Transverse colon (tissue), 4 donors: ENCODE results near the gene PCGF1. TPM values are rescaled to one million over a fixed set of nuclear protein-coding genes. Genes with fewer than 3 reads are reported as not detected.

Experiments used
- DNase-seq: peaks from one replicate; pipeline ENCODE4 v3.0.0-alpha.2; 2019
- H3K27ac ChIP-seq, 4 donors: fragments of 200-600 bp; sonication (generic); 2 replicates each; pipeline ENCODE4 v1.5.1; 2016 to 2018; ENCODE audit warnings: inconsistent platforms in 4 of 4
- H3K27me3 ChIP-seq: fragments of 200-600 bp; sonication (generic); 2 replicates; pipeline ENCODE4 v1.5.1; 2017; ENCODE audit warnings: inconsistent platforms
- H3K36me3 ChIP-seq, 4 donors: fragments of 200-600 bp; sonication (generic); 2 replicates each; pipeline ENCODE4 v1.5.1; 2017 to 2019; ENCODE audit warnings: inconsistent platforms in 4 of 4
- H3K4me1 ChIP-seq, 4 donors: fragments of 200-600 bp; sonication (generic); 2 replicates each; pipeline ENCODE4 v1.5.1; 2017 to 2020; ENCODE audit warnings: inconsistent platforms in 4 of 4
- H3K4me3 ChIP-seq, 4 donors: fragments of 200-600 bp; sonication (generic); 1 replicate in 1 of 4; 2 replicates in 3 of 4; pipeline versions ENCODE4 v1.5.1 to v1.6.1; 2017 to 2019; ENCODE audit warnings: inconsistent platforms in 4 of 4
- H3K9me3 ChIP-seq, 2 donors: fragments of 200-600 bp; sonication (generic); 2 replicates each; pipeline ENCODE4 v1.5.1; 2017 to 2019; ENCODE audit warnings: inconsistent platforms in 2 of 2
- EP300 ChIP-seq: sonication (generic); formaldehyde crosslinking; IDR thresholded peaks from one replicate; pipeline ENCODE4 v1.6.1; 2017; ENCODE audit warnings: antibody characterized with exemption, low read depth
- POLR2A ChIP-seq: fragments of 450-650 bp; IDR thresholded peaks from one replicate; pipeline ENCODE4 v1.6.1; 2016; ENCODE audit warnings: antibody characterized with exemption, mild to moderate bottlenecking, moderate library complexity
- POLR2AphosphoS5 ChIP-seq, 3 donors: sonication (generic); formaldehyde crosslinking; IDR thresholded peaks; one replicate each; pipeline ENCODE4 v1.6.1; 2016; ENCODE audit warnings: antibody characterized with exemption in 3 of 3
- WGBS, 2 donors: methylation state at CpG; one replicate each; pipeline ENCODE4 v1.1.5; 2018; ENCODE audit warnings: low coverage in 1 of 2; 5-methylcytosine and 5-hydroxymethylcytosine counted together
- in situ Hi-C, 4 donors: fragments of 200-750 bp; cut with MboI; loops; one replicate each; pipeline versions ENCODE4 v1.15.0 to v1.15.1; 2017; ENCODE audit warnings: low sequenced_read_pairs in 3 of 4, low pct_ligation_motif_present in 1 of 4, low pct_unique_long_range_greater_than_20kb in 1 of 4
- intact Hi-C: fragments of 100-400 bp; cut with DNase I; formaldehyde crosslinking; loops from one replicate; pipeline ENCODE4 v1.15.1; 2023; ENCODE audit warnings: low total_unique reads
- total RNA-seq, 4 donors: library from RNA; depleted of rRNA; stranded (reverse); fragments of >200 nt; gene quantifications; one replicate each; pipeline ENCODE4 v1.1.0, GENCODE V29; 2016
- TF ChIP-seq, protein P1 (sequence below), 5 experiments: fragments of 200-600 bp in 3 of 5; fragments of 450-650 bp in 2 of 5; sonication (generic) in 3 of 5; IDR thresholded peaks; 1 replicate in 2 of 5; 2 replicates in 3 of 5; pipeline ENCODE4 v1.5.1; 2016 to 2017; ENCODE audit warnings: antibody characterized with exemption in 5 of 5, inconsistent platforms in 3 of 5, mild to moderate bottlenecking in 2 of 5, moderate library complexity in 1 of 5

The PCGF1 gene
- total RNA-seq, 4 donors from 2014 or later: 3.7 to 23.9 (median 19.3) TPM

DNA sequence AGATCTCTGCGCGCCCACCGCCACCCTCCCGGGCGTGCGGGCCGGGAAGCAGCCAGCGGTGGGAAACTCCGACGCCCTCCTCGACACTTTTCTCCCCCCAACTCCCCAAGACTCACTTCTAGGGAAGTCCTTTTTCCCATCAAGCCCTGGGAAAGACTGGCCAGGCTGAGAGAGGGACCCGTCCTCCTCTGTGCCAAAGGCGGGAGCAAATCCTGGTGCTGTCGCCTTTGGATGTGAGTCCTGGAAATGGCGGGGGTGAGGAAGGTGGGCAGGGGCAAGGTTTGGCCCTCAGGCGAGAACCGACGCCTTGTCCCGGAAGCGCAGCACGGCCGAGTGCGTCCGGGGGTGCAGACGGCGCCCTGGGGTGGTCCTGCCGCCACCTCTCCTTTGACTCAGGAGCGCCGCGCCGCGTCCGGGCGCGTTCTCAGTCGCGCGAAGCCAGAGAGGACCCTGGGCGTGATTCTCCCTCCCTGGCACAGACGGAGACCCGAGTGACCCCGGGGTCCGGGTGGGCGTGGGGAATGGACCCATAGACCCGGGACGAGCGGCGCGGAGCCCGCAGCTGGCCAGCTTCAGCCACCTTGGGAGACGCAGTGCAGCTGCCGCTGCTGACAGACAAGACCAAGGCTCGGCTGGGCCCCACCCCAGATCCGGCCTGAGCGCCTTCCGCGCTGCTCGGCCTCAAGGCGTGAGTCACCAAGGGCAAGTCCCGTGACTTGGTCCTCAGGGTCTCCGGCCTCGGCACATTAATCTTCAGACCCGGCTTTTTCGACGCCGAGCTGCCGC lies 4.6 kb downstream of the PCGF1 start:
- Histone ChIP-seq H3K27ac (peak overlapping the region; percentile 85 to 90 (median 86)), H3K4me1 (peaks cover 29 to 69% (median 55%) of the 10 kb centered on the region in 4 donors), H3K4me3 (peak overlapping the region; percentile 46 to 59 (median 51)), H3K36me3 (no peaks in the 10 kb centered on the region), H3K27me3 (peaks cover 36% of the 10 kb centered on the region), H3K9me3 (no peaks in the 10 kb centered on the region)
- peak; percentile 89 for DNase-seq
- peak; percentile 91 for TF ChIP-seq POLR2A
- TF ChIP-seq, protein P1, sequence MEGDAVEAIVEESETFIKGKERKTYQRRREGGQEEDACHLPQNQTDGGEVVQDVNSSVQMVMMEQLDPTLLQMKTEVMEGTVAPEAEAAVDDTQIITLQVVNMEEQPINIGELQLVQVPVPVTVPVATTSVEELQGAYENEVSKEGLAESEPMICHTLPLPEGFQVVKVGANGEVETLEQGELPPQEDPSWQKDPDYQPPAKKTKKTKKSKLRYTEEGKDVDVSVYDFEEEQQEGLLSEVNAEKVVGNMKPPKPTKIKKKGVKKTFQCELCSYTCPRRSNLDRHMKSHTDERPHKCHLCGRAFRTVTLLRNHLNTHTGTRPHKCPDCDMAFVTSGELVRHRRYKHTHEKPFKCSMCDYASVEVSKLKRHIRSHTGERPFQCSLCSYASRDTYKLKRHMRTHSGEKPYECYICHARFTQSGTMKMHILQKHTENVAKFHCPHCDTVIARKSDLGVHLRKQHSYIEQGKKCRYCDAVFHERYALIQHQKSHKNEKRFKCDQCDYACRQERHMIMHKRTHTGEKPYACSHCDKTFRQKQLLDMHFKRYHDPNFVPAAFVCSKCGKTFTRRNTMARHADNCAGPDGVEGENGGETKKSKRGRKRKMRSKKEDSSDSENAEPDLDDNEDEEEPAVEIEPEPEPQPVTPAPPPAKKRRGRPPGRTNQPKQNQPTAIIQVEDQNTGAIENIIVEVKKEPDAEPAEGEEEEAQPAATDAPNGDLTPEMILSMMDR (IDR thresholded peaks at IDR 0.05): peak in 2 of 5 experiments; percentile 24 to 27
- peak; percentile 81 to 93 (median 92) for TF ChIP-seq POLR2AphosphoS5 (IDR thresholded peaks at IDR 0.05)
- TF ChIP-seq EP300: no peak
- in situ Hi-C loops: loop anchor here in 1 of 4 donors (5.0 kb wide), 1 partner anchor 74 kb away; no protein-coding TSS in a partner anchor
- intact Hi-C loops: no loop called here
- WGBS, 2 donors: 2% methylated on average over 49 of the region's 67 CpGs; no CpG with 5 or more reads in 1 of the 2 donors

DNA sequence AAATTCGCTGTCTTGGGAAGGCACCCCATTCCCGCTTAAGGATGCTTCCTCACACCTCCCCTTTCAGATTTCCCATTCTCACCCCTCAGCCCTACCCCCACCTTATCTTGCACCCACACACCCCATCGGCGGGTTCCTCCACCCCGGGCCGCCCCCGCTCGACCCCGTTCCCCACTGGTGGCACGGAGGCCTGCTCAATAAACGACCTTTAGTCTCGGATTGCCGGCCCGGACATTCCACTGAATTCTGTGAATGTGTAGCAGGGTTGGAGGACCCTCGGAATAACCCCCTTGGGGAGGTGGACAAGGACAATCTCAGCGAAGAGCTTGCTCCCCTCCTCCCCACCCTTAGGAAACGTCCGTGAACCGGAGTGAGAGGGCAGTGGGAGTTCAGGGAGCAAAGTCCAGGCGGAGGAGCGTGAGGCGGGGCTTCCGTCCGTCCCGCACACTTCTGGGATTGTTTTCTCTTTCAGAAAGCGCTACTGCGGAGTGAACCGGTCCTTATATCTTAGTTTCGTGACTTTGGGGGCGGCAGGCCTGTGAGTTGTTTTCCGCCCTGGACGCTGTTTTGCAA lies 5.3 kb downstream of the PCGF1 start:
- peak overlapping the region; percentile 46 to 59 (median 51) for H3K4me3 ChIP-seq
- no peaks in the 10 kb centered on the region for H3K9me3 ChIP-seq
- intact Hi-C loops: no loop called here
- H3K27ac ChIP-seq: peak overlapping the region; percentile 85 to 90 (median 86)
- peak; percentile 75 for DNase-seq
- no peaks in the 10 kb centered on the region for H3K36me3 ChIP-seq
- WGBS, 2 donors: 21% methylated on average over 32 of the region's 32 CpGs; no CpG with 5 or more reads in 1 of the 2 donors
- H3K4me1 ChIP-seq: peaks cover 30 to 75% (median 61%) of the 10 kb centered on the region in 4 donors
- H3K27me3 ChIP-seq: peaks cover 42% of the 10 kb centered on the region
- TF ChIP-seq, protein P1 (IDR thresholded peaks at IDR 0.05): no peak
- no peak for TF ChIP-seq EP300
- TF ChIP-seq POLR2A: peak; percentile 1
- peak in 2 of 3 donors; percentile 72 to 75 for TF ChIP-seq POLR2AphosphoS5 (IDR thresholded peaks at IDR 0.05)
- in situ Hi-C loops: loop anchor here in 1 of 4 donors (5.0 kb wide), 1 partner anchor 75 kb away; no protein-coding TSS in a partner anchor

DNA sequence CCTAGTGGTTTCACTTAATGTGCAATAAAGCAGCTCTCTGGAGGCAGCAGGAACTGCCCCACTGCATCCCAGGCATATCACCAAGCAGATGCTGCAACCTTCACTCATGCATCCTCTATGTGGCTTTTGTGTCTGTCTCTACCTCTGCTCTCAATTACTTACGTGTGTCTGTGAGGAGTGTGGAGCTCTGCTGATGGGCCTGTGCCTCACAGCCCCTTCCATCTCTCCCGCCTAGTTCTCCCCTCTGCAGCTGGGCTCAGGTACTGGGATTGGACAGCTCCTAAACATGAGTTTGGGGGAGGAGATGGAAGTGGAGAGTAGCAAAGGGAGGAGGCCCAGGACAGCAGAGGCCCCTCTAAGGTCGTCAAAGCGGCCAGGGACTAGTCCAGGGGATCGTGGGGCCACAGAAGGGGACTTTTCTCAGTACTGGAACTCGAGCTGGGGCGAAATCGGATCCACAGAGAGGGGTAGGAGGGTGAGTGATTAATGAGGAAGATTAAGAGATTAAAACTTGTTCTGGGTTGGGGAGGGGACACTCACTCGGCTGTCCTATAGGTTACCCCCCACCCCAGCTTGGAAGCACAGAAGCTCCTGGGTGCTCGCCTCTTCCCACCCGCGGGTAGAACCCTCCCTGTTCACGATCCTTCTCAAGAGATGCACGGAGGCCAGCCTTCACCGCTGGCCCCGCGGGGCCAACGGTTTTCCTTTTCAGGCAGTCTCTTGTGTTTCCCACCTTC lies 6.0 kb downstream of the PCGF1 start:
- no peak for DNase-seq
- peaks cover 27 to 71% (median 57%) of the 10 kb centered on the region in 4 donors for H3K4me1 ChIP-seq
- in situ Hi-C loops: loop anchor here in 1 of 4 donors (5.0 kb wide), 1 partner anchor 76 kb away; no protein-coding TSS in a partner anchor
- H3K27ac ChIP-seq: no peak overlapping the region
- TF ChIP-seq POLR2AphosphoS5 (IDR thresholded peaks at IDR 0.05) (no peak), EP300 (no peak), POLR2A (no peak)
- TF ChIP-seq, protein P1 (IDR thresholded peaks at IDR 0.05): no peak
- no peaks in the 10 kb centered on the region for H3K9me3 ChIP-seq
- peak overlapping the region in 1 of 4 donors; percentile 54 for H3K4me3 ChIP-seq
- no peaks in the 10 kb centered on the region for H3K36me3 ChIP-seq
- 84 to 91% methylated on average over 6 to 18 of the region's 18 CpGs for WGBS, 2 donors
- intact Hi-C loops: no loop called here
- H3K27me3 ChIP-seq: peaks cover 42% of the 10 kb centered on the region

DNA sequence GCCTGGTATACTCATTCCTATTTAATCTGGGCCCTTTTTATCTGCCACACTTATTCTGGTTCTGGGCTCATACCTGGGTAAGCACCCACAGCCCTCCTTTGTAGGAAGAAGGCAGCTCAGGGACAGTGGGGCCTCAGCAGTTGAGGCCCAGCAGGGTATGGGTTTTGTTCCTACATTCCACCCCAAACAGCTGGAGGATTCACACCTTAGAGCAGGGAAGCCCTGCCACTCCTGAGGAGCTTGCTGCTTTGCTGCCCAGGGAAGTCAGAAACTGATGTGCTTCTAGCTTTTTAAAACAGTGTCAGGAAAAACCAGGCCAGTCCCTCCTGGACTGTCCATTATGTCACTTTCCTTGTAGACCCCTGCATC lies 6.9 kb downstream of the PCGF1 start:
- Histone ChIP-seq H3K9me3 (no peaks in the 10 kb centered on the region), H3K4me3 (no peak overlapping the region), H3K36me3 (no peaks in the 10 kb centered on the region), H3K4me1 (peaks cover 19 to 62% (median 47%) of the 10 kb centered on the region in 4 donors), H3K27me3 (peaks cover 42% of the 10 kb centered on the region), H3K27ac (no peak overlapping the region)
- intact Hi-C loops (no loop called here), in situ Hi-C loops (loop anchor here in 1 of 4 donors (5.0 kb wide), 1 partner anchor 77 kb away; no protein-coding TSS in a partner anchor)
- no peak for DNase-seq
- TF ChIP-seq POLR2A: no peak
- no peak for TF ChIP-seq POLR2AphosphoS5 (IDR thresholded peaks at IDR 0.05)
- TF ChIP-seq EP300: no peak
- TF ChIP-seq, protein P1 (IDR thresholded peaks at IDR 0.05): no peak
